SK-N-SH (cell line): ENCODE measurements around the gene ATXN10.

Source experiments
- EP300 ChIP-seq, 2 experiments: IDR thresholded peaks; 2 replicates each; pipeline versions ENCODE4 v1.4.0 to v1.6.1; 2012; ENCODE audit warnings: borderline replicate concordance in 1 of 2, low read depth in 1 of 2, low read length in 1 of 2
- EZH2phosphoT487 ChIP-seq: fragments of 200-600 bp; sonication (generic); IDR thresholded peaks from 2 replicates; pipeline ENCODE4 v1.6.1; 2017; ENCODE audit warnings: low read depth, mixed run types, mild to moderate bottlenecking, antibody characterized with exemption, moderate library complexity, borderline replicate concordance
- POLR2AphosphoS5 ChIP-seq: IDR thresholded peaks from 2 replicates; pipeline ENCODE4 v1.6.1; 2012; ENCODE audit warnings: low read depth, low read length
- RCOR1 ChIP-seq: fragments of 150-350 bp; IDR thresholded peaks from 2 replicates; pipeline ENCODE4 v1.6.1; 2017; ENCODE audit warnings: antibody characterized with exemption, low read length
- TF ChIP-seq, protein P1 (sequence below): fragments of 200-600 bp; sonication (generic); IDR thresholded peaks from 2 replicates; pipeline ENCODE4 v1.6.1; 2017; ENCODE audit warnings: antibody characterized with exemption, mild to moderate bottlenecking, moderate library complexity

DNA sequence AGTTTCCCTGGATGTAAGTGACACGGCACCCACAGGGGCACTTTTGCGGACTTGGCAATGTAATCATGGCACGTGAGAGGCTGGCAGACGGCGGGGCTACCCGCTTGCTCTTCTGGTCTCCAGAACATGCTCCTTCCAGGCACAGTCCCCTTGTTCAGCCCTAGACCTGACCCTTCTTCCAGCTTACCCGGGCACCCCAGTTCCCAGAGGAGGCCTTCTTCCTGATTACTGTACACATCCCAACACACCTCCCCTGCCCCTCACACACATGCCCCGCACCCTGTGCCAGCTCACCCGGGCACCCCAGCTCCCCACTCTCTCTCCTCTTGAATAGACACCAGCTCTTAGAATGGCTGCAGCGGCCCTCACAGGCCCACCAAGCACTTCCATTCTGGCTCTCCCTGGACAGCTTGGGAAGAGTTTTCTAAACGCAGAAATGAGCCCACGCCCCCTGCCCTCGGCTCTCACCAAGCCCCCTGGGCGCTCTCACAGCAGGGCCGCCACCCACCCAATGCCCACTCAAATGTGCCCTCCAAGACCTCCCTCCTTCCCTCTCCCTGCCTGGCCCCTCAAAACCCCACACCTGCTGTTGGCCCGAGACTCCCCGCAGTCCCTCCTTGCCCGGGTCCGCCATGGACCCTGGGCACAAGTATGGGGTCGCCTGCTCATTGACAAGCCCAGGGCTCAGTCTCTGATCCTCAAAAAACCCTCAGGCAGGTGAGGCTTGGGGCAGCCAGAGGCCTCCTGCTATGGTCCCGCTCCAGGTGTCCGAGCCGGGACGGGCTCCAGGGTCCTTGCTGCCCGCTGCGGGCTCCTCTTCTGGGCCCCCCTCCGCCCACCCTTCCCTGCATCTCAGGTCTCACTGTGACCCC is 216.8 kb downstream of the ATXN10 start:
- TF ChIP-seq RCOR1: no peak
- TF ChIP-seq EZH2phosphoT487: no peak
- TF ChIP-seq POLR2AphosphoS5: no peak
- TF ChIP-seq, protein P1, sequence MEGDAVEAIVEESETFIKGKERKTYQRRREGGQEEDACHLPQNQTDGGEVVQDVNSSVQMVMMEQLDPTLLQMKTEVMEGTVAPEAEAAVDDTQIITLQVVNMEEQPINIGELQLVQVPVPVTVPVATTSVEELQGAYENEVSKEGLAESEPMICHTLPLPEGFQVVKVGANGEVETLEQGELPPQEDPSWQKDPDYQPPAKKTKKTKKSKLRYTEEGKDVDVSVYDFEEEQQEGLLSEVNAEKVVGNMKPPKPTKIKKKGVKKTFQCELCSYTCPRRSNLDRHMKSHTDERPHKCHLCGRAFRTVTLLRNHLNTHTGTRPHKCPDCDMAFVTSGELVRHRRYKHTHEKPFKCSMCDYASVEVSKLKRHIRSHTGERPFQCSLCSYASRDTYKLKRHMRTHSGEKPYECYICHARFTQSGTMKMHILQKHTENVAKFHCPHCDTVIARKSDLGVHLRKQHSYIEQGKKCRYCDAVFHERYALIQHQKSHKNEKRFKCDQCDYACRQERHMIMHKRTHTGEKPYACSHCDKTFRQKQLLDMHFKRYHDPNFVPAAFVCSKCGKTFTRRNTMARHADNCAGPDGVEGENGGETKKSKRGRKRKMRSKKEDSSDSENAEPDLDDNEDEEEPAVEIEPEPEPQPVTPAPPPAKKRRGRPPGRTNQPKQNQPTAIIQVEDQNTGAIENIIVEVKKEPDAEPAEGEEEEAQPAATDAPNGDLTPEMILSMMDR: no peak
- TF ChIP-seq EP300 (IDR thresholded peaks at IDR 0.05; ENCODE audit: borderline replicate concordance in 1 of 2, low read depth in 1 of 2, low read length in 1 of 2): no peak
